GM12891 (cell line): Measurements from ENCODE around the gene RIPK3.

Source experiments
- PAX5 ChIP-seq: IDR thresholded peaks from 2 replicates; pipeline ENCODE4 v1.6.1; 2011; ENCODE audit warnings: low read length, moderate library complexity, mild to moderate bottlenecking; ENCODE audit not compliant: insufficient read depth, severe bottlenecking
- POLR2A ChIP-seq: IDR thresholded peaks from 2 replicates; pipeline ENCODE4 v1.6.1; 2011; ENCODE audit warnings: low read depth, low read length, control low read depth
- POLR2AphosphoS5 ChIP-seq: IDR thresholded peaks from 2 replicates; pipeline ENCODE4 v1.6.1; 2011; ENCODE audit warnings: low read depth, low read length, control low read depth
- POU2F2 ChIP-seq: IDR thresholded peaks from 2 replicates; pipeline ENCODE4 v1.6.1; 2011; ENCODE audit warnings: low read depth, mild to moderate bottlenecking, control low read depth, low read length, moderate library complexity
- SPI1 ChIP-seq: IDR thresholded peaks from 2 replicates; pipeline ENCODE4 v1.6.1; 2011; ENCODE audit warnings: low read depth, low read length, control low read depth
- TAF1 ChIP-seq: IDR thresholded peaks from 2 replicates; pipeline ENCODE4 v1.6.1; 2011; ENCODE audit warnings: low read depth, low read length, control low read depth

DNA sequence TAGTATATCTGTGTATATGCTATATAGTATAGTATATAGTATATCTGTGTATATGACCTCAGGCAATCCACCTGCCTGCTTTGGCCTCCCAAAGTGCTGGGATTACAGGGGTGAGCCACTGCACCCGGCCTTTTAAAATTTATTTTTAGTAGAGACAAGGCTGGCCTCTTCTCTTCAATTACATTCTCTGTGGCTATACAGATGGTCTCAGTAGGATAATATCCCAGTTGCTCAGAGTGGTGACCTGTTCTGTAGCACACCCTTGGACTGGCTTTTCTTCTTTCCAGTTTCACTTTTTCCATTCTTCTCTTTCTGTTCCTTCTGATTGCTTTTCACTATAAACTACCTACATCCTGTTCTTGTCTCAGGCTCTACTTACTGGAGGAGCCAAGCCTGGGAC lies 25.1 kb upstream of the RIPK3 start:
- no peak for TF ChIP-seq POLR2A
- no peak for TF ChIP-seq PAX5
- TF ChIP-seq TAF1 = no peak
- no peak for TF ChIP-seq POLR2AphosphoS5
- no peak for TF ChIP-seq SPI1
- TF ChIP-seq POU2F2 = no peak
